ENCODE measurements around the gene CIB2. TPM values are rescaled to one million over a fixed set of nuclear protein-coding genes. Genes with fewer than 3 reads are reported as not detected.

CIB2 gene
- total RNA-seq, 1 donor from 2014 or later: 2.2 TPM

DNA sequence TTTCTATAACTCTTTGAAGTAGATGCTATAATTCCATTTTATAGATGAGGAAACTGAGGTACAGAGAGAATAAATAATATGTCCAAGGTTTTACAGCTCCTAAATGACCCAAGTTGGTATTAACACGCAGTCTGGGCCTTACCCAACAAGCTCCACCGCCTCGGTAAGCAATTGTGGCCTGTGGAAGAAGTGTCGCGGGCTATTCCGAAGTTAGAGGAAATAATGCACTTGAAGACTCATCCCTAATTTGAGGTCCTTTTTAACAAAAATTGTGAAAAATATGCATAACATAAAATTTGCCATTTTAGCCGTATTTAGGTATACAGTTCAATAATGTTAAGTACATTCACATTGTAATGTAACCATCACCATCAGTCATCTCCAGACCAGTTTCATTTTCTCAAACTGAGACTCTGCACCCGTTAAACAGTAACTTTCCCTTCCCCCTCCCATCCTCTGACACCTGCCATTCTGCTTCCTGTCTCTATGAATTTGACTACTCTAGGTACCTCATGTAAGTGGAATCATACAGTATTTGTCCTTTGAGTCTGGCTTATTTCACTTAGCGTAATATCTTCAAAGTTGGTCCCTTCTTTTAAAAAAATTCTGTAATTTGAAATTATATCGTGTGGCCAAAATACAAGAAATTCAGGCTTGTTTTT is 36.1 kb upstream of the CIB2 start:
- intact Hi-C loops (cut with DNase I): no loop called here
- Histone ChIP-seq H3K27ac (no peak overlapping the region), H3K9me3 (no peaks in the 10 kb centered on the region), H3K36me3 (peaks cover 100% of the 10 kb centered on the region), H3K4me1 (no peaks in the 10 kb centered on the region), H3K4me3 (no peak overlapping the region), H3K27me3 (ENCODE audit: low read depth) (no peaks in the 10 kb centered on the region)
- ATAC-seq: no peak
- no peak for TF ChIP-seq CTCF (IDR thresholded peaks at IDR 0.05)
- DNase-seq: no peak

DNA sequence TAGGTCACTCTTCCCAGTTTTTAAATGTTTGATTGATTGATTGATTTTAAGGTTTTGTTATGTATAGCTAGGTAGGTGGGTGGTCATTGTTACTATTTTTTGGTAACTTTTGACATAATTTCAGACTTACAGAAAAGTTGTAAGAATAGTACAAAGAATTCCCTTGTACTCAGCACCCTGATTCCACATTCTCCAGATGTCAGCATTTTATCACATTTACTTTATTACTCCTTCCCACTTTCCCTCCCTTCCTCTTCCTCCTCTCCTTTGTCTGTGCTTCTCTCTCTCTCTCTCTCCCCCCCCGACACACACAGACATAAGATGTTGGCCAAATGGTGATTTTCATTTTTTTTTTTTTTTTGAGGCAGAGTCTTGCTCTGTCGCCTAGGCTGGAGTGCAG is 32.8 kb upstream of the CIB2 start:
- Histone ChIP-seq H3K9me3 (no peaks in the 10 kb centered on the region), H3K27me3 (ENCODE audit: low read depth) (no peaks in the 10 kb centered on the region), H3K4me3 (no peak overlapping the region), H3K36me3 (peaks cover 100% of the 10 kb centered on the region), H3K27ac (no peak overlapping the region), H3K4me1 (no peaks in the 10 kb centered on the region)
- no peak for TF ChIP-seq CTCF (IDR thresholded peaks at IDR 0.05)
- ATAC-seq (no peak), DNase-seq (no peak)
- intact Hi-C loops (cut with DNase I): no loop called here

- peaks cover 99% of the 10 kb centered on the region for H3K36me3 ChIP-seq
- ATAC-seq: no peak
Measured at GRCh38 chr15:78162038-78162437, 30.8 kb upstream of the CIB2 start.

GRCh38 chr15:78159395-78159794 is 28.1 kb upstream of the CIB2 start:
- no peak for TF ChIP-seq CTCF (IDR thresholded peaks at IDR 0.05)
- DNase-seq (no peak), ATAC-seq (no peak)
- H3K4me1 ChIP-seq: peaks cover 15% of the 10 kb centered on the region
- intact Hi-C loops (cut with DNase I): no loop called here
- H3K9me3 ChIP-seq: no peaks in the 10 kb centered on the region
- H3K27me3 ChIP-seq (ENCODE audit: low read depth): no peaks in the 10 kb centered on the region
- no peak overlapping the region for H3K4me3 ChIP-seq
- peaks cover 84% of the 10 kb centered on the region for H3K36me3 ChIP-seq
- H3K27ac ChIP-seq: no peak overlapping the region

More at GRCh38 chr15:78162038-78162437, 30.8 kb upstream of the CIB2 start:
- intact Hi-C loops (cut with DNase I): no loop called here
- Histone ChIP-seq H3K4me3 (no peak overlapping the region), H3K4me1 (no peaks in the 10 kb centered on the region), H3K27me3 (ENCODE audit: low read depth) (no peaks in the 10 kb centered on the region), H3K9me3 (no peaks in the 10 kb centered on the region), H3K27ac (no peak overlapping the region)
- no peak for TF ChIP-seq CTCF (IDR thresholded peaks at IDR 0.05)
- DNase-seq: no peak

- Histone ChIP-seq H3K9me3 (no peaks in the 10 kb centered on the region), H3K36me3 (peaks cover 62% of the 10 kb centered on the region), H3K27me3 (ENCODE audit: low read depth) (no peaks in the 10 kb centered on the region), H3K4me1 (peaks cover 15% of the 10 kb centered on the region), H3K27ac (no peak overlapping the region), H3K4me3 (no peak overlapping the region)
- no peak for TF ChIP-seq CTCF (IDR thresholded peaks at IDR 0.05)
- intact Hi-C loops (cut with DNase I): no loop called here
- ATAC-seq (no peak), DNase-seq (no peak)
Measured at GRCh38 chr15:78157203-78157602, 26.0 kb upstream of the CIB2 start.

Measured in lower lobe of right lung (tissue), 2 donors.